ENCODE results near the gene RFPL2.

The RFPL2 gene

GRCh38 chr22:32222991-32223390 is 18.1 kb upstream of the RFPL2 start:
- Histone ChIP-seq H3K4me1 (no peaks in the 10 kb centered on the region), H3K9me3 (no peaks in the 10 kb centered on the region), H3K27me3 (peaks cover 13% of the 10 kb centered on the region), H3K4me3 (ENCODE audit: low read depth, low read length) (no peak overlapping the region), H3K36me3 (no peaks in the 10 kb centered on the region)
- TF ChIP-seq CTCF (IDR thresholded peaks at IDR 0.05; ENCODE audit: low read depth, low read length) = no peak
- no peak for DNase-seq

- Histone ChIP-seq H3K4me3 (ENCODE audit: low read depth, low read length) (no peak overlapping the region), H3K4me1 (no peaks in the 10 kb centered on the region), H3K36me3 (no peaks in the 10 kb centered on the region), H3K9me3 (no peaks in the 10 kb centered on the region), H3K27me3 (peaks cover 10% of the 10 kb centered on the region; the same call in 1 of the 2 replicates)
- no peak for DNase-seq
- no peak for TF ChIP-seq CTCF (IDR thresholded peaks at IDR 0.05; ENCODE audit: low read depth, low read length)
Measured at GRCh38 chr22:32219026-32219425, 14.2 kb upstream of the RFPL2 start.

GRCh38 chr22:32218470-32218869 is 13.6 kb upstream of the RFPL2 start:
- no peak for DNase-seq

GRCh38 chr22:32217465-32217864 is 12.6 kb upstream of the RFPL2 start:
- peaks cover 10% of the 10 kb centered on the region; the same call in 1 of the 2 replicates for H3K27me3 ChIP-seq
- DNase-seq = no peak
- no peak for TF ChIP-seq CTCF (IDR thresholded peaks at IDR 0.05; ENCODE audit: low read depth, low read length)
- no peaks in the 10 kb centered on the region for H3K9me3 ChIP-seq
- H3K4me3 ChIP-seq (ENCODE audit: low read depth, low read length) = no peak overlapping the region
- H3K4me1 ChIP-seq = no peaks in the 10 kb centered on the region
- no peaks in the 10 kb centered on the region for H3K36me3 ChIP-seq

More at GRCh38 chr22:32218470-32218869, 13.6 kb upstream of the RFPL2 start:
- Histone ChIP-seq H3K4me1 (no peaks in the 10 kb centered on the region), H3K27me3 (peaks cover 10% of the 10 kb centered on the region; the same call in 1 of the 2 replicates), H3K4me3 (ENCODE audit: low read depth, low read length) (no peak overlapping the region), H3K9me3 (no peaks in the 10 kb centered on the region), H3K36me3 (no peaks in the 10 kb centered on the region)
- TF ChIP-seq CTCF (IDR thresholded peaks at IDR 0.05; ENCODE audit: low read depth, low read length) = no peak

- H3K27me3 ChIP-seq = 0 out of 2 replicates have a peak, but pooled peaks cover 6% of the 10 kb centered on the region
- DNase-seq = no peak
- H3K4me3 ChIP-seq (ENCODE audit: low read depth, low read length) = no peak overlapping the region
- H3K36me3 ChIP-seq = no peaks in the 10 kb centered on the region
- H3K9me3 ChIP-seq = no peaks in the 10 kb centered on the region
- TF ChIP-seq CTCF (IDR thresholded peaks at IDR 0.05; ENCODE audit: low read depth, low read length) = no peak
- H3K4me1 ChIP-seq = no peaks in the 10 kb centered on the region
Measured at GRCh38 chr22:32216911-32217310, 12.0 kb upstream of the RFPL2 start.

GRCh38 chr22:32211011-32211410 is 6.1 kb upstream of the RFPL2 start:
- TF ChIP-seq CTCF (IDR thresholded peaks at IDR 0.05; ENCODE audit: low read depth, low read length) = no peak
- H3K9me3 ChIP-seq = no peaks in the 10 kb centered on the region
- no peak for DNase-seq
- no peaks in the 10 kb centered on the region for H3K4me1 ChIP-seq
- no peaks in the 10 kb centered on the region for H3K36me3 ChIP-seq
- H3K27me3 ChIP-seq = no peaks in the 10 kb centered on the region
- no peak overlapping the region for H3K4me3 ChIP-seq (ENCODE audit: low read depth, low read length)

Data from BE2C (cell line).